ENCODE data around the gene ZCCHC14. TPM values are rescaled to one million over a fixed set of nuclear protein-coding genes. Genes with fewer than 3 reads are reported as not detected.

The ZCCHC14 gene
- total and polyA plus RNA-seq, 4 donors = 6.6 to 42.5 (median 27.8) TPM

DNA sequence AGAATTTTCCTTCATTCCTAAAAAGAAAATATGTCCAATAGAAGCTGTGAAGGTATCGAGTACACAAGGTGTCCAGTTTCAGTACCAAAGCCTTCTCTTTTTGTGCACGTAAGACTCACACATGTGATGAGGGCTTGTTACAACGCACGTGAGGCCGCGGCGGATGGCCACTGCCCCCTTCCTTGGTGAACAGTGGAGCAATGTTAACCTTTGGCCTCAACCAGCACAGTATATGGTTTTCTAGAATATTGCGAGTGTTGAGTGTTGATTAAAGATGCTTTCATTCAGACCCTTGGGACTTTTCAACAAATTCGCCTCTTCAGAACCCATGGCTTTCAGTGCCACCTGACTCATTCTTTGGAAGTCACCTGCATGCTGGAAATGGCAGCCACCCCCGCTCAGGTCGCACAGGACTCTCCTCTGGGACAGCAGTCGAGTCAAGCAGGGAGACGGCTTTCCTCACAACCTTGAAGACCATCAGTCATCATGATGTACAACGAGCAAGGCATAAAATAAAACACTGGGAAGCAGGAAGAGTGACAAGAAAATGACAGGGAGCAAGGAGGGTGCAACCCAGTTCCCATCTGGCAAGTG is 86.2 kb downstream of the ZCCHC14 start:
- H3K36me3 ChIP-seq (ENCODE audit: control insufficient read depth in 1 of 2, insufficient read depth in 2 of 2, low read length in 1 of 2) = peaks cover 7 to 9% of the 10 kb centered on the region in 2 donors
- H3K27ac ChIP-seq (ENCODE audit: low read depth in 1 of 2, low read length in 2 of 2) = no peak overlapping the region
- H3K4me3 ChIP-seq (ENCODE audit: low read length in 2 of 2) = no peak overlapping the region
- no peaks in the 10 kb centered on the region for H3K9me3 ChIP-seq (ENCODE audit: control insufficient read depth, low read length)
- no peak for ATAC-seq (ENCODE audit: low FRiP score)
- DNase-seq = no peak
- intact Hi-C loops (cut with DNase I) = no loop called here
- H3K4me1 ChIP-seq (ENCODE audit: control insufficient read depth in 1 of 2, insufficient read depth in 2 of 2, low read length in 2 of 2) = no peaks in the 10 kb centered on the region
- H3K27me3 ChIP-seq (ENCODE audit: control insufficient read depth in 1 of 2, insufficient read depth in 2 of 2, low read length in 1 of 2) = no peaks in the 10 kb centered on the region
- WGBS, 2 donors = 82 to 83% methylated on average over 14 of the region's 14 CpGs

GRCh38 chr16:87404764-87405625 is 87.8 kb downstream of the ZCCHC14 start:
- ATAC-seq (ENCODE audit: low FRiP score) = no peak
- peak in 1 of 2 donors; percentile 67 for DNase-seq
- Histone ChIP-seq H3K4me3 (ENCODE audit: low read length in 2 of 2) (no peak overlapping the region), H3K9me3 (ENCODE audit: control insufficient read depth, low read length) (no peaks in the 10 kb centered on the region), H3K27me3 (ENCODE audit: control insufficient read depth in 1 of 2, insufficient read depth in 2 of 2, low read length in 1 of 2) (no peaks in the 10 kb centered on the region), H3K4me1 (ENCODE audit: control insufficient read depth in 1 of 2, insufficient read depth in 2 of 2, low read length in 2 of 2) (no peaks in the 10 kb centered on the region), H3K36me3 (ENCODE audit: control insufficient read depth in 1 of 2, insufficient read depth in 2 of 2, low read length in 1 of 2) (peaks cover 6 to 7% of the 10 kb centered on the region in 2 donors), H3K27ac (ENCODE audit: low read depth in 1 of 2, low read length in 2 of 2) (no peak overlapping the region)
- intact Hi-C loops (cut with DNase I) = no loop called here
- 89 to 90% methylated on average over 19 of the region's 19 CpGs for WGBS, 2 donors

DNA sequence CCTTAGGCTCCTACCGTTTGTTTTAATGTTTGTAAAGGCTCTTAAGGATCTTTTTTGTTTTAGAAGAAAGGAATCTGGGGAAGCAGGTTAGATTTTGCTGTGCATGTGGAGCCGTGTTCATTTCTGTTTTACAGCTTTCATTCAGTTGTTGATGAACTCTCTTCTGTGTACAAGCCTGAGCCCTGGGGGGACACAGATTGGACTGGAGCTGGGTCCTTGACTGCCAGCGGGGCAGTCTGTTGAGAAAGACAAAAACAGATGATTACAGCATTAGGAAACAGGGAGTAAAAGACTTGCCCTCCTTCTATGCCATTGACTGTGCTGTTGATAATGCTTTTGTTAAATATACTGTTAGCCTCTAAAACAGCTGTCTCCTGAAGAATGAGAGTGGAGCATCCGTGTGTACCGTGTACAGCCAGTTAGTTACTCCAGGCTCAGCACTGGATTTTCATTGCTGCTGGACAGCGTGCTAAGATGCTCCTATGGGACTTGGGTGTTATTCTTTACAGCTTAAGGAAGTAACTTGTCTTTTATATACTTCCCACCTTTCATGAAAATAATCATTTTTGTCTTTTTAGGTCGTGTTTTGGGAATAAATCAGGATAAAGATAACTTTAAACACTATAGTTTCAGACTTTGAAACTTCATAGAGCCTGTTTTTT is 97.5 kb downstream of the ZCCHC14 start:
- WGBS, 2 donors = 63 to 65% methylated on average over 7 of the region's 7 CpGs
- no peak for DNase-seq
- Histone ChIP-seq H3K4me3 (ENCODE audit: low read length in 2 of 2) (no peak overlapping the region), H3K27ac (ENCODE audit: low read depth in 1 of 2, low read length in 2 of 2) (no peak overlapping the region), H3K36me3 (ENCODE audit: control insufficient read depth in 1 of 2, insufficient read depth in 2 of 2, low read length in 1 of 2) (no peaks in the 10 kb centered on the region), H3K9me3 (ENCODE audit: control insufficient read depth, low read length) (no peaks in the 10 kb centered on the region), H3K4me1 (ENCODE audit: control insufficient read depth in 1 of 2, insufficient read depth in 2 of 2, low read length in 2 of 2) (no peaks in the 10 kb centered on the region), H3K27me3 (ENCODE audit: control insufficient read depth in 1 of 2, insufficient read depth in 2 of 2, low read length in 1 of 2) (peaks cover 0 to 2% of the 10 kb centered on the region in 2 donors)
- ATAC-seq (ENCODE audit: low FRiP score) = no peak
- intact Hi-C loops (cut with DNase I) = loop anchor here in 1 of 2 donors (10.0 kb wide), 3 partner anchors 79 to 369 kb away; partner anchors contain the start of gene KLHDC4

- Histone ChIP-seq H3K4me1 (ENCODE audit: control insufficient read depth in 1 of 2, insufficient read depth in 2 of 2, low read length in 2 of 2) (no peaks in the 10 kb centered on the region), H3K27ac (ENCODE audit: low read depth in 1 of 2, low read length in 2 of 2) (no peak overlapping the region), H3K27me3 (ENCODE audit: control insufficient read depth in 1 of 2, insufficient read depth in 2 of 2, low read length in 1 of 2) (peaks cover 0 to 2% of the 10 kb centered on the region in 2 donors), H3K9me3 (ENCODE audit: control insufficient read depth, low read length) (no peaks in the 10 kb centered on the region), H3K4me3 (ENCODE audit: low read length in 2 of 2) (no peak overlapping the region), H3K36me3 (ENCODE audit: control insufficient read depth in 1 of 2, insufficient read depth in 2 of 2, low read length in 1 of 2) (no peaks in the 10 kb centered on the region)
- no peak for ATAC-seq (ENCODE audit: low FRiP score)
- 75% methylated on average over 6 of the region's 6 CpGs for WGBS, 2 donors
- DNase-seq = no peak
- intact Hi-C loops (cut with DNase I) = loop anchor here (1.0 to 10.0 kb wide), 5 partner anchors 81 to 371 kb away; partner anchors contain the start of gene KLHDC4 (in 1 of the 2)
Measured at GRCh38 chr16:87393680-87394055, 99.2 kb downstream of the ZCCHC14 start.

- Histone ChIP-seq H3K27me3 (ENCODE audit: control insufficient read depth in 1 of 2, insufficient read depth in 2 of 2, low read length in 1 of 2) (peaks cover 0 to 2% of the 10 kb centered on the region in 2 donors), H3K9me3 (ENCODE audit: control insufficient read depth, low read length) (no peaks in the 10 kb centered on the region), H3K4me1 (ENCODE audit: control insufficient read depth in 1 of 2, insufficient read depth in 2 of 2, low read length in 2 of 2) (peaks cover 0 to under 1% of the 10 kb centered on the region in 2 donors), H3K27ac (ENCODE audit: low read depth in 1 of 2, low read length in 2 of 2) (peak overlapping the region; percentile 48 to 78), H3K4me3 (ENCODE audit: low read length in 2 of 2) (peak overlapping the region; percentile 85 to 98), H3K36me3 (ENCODE audit: control insufficient read depth in 1 of 2, insufficient read depth in 2 of 2, low read length in 1 of 2) (no peaks in the 10 kb centered on the region)
- 0% methylated on average over 41 to 53 of the region's 53 CpGs for WGBS, 2 donors
- intact Hi-C loops (cut with DNase I) = loop anchor here (1.0 to 10.0 kb wide), 5 partner anchors 82 to 372 kb away; partner anchors contain the start of gene KLHDC4 (in 1 of the 2)
- peak; percentile 73 to 87 for DNase-seq
- no peak for ATAC-seq (ENCODE audit: low FRiP score)
Measured at GRCh38 chr16:87392821-87393679, 99.8 kb downstream of the ZCCHC14 start.

GRCh38 chr16:87391950-87392820 is 100.6 kb downstream of the ZCCHC14 start, which contains the start of gene MAP1LC3B:
Gene MAP1LC3B (plus strand): TSS chr16:87392336. CDS start chr16:87392428, 92 bp downstream.
- peak within 1 kb of the TSS; percentile 85 to 98 for H3K4me3 ChIP-seq (ENCODE audit: low read length in 2 of 2)
- WGBS, 2 donors = 0 to 1% methylated on average over 79 to 113 of the region's 113 CpGs
- H3K27ac ChIP-seq (ENCODE audit: low read depth in 1 of 2, low read length in 2 of 2) = peak within 1 kb of the TSS; percentile 67 to 94
- ATAC-seq (ENCODE audit: low FRiP score) = peak; percentile 97
- no peaks in the 10 kb centered on the region for H3K36me3 ChIP-seq (ENCODE audit: control insufficient read depth in 1 of 2, insufficient read depth in 2 of 2, low read length in 1 of 2)
- intact Hi-C loops (cut with DNase I) = loop anchor here (5.0 to 10.0 kb wide), 4 partner anchors 83 to 373 kb away; partner anchors contain the start of gene KLHDC4 (in 1 of the 2)
- peaks cover 0 to 2% of the 10 kb centered on the region in 2 donors for H3K27me3 ChIP-seq (ENCODE audit: control insufficient read depth in 1 of 2, insufficient read depth in 2 of 2, low read length in 1 of 2)
- H3K4me1 ChIP-seq (ENCODE audit: control insufficient read depth in 1 of 2, insufficient read depth in 2 of 2, low read length in 2 of 2) = peaks cover 0 to 4% of the 10 kb centered on the region in 2 donors
- H3K9me3 ChIP-seq (ENCODE audit: control insufficient read depth, low read length) = no peaks in the 10 kb centered on the region
- peak; percentile 97 to 98 for DNase-seq

DNA sequence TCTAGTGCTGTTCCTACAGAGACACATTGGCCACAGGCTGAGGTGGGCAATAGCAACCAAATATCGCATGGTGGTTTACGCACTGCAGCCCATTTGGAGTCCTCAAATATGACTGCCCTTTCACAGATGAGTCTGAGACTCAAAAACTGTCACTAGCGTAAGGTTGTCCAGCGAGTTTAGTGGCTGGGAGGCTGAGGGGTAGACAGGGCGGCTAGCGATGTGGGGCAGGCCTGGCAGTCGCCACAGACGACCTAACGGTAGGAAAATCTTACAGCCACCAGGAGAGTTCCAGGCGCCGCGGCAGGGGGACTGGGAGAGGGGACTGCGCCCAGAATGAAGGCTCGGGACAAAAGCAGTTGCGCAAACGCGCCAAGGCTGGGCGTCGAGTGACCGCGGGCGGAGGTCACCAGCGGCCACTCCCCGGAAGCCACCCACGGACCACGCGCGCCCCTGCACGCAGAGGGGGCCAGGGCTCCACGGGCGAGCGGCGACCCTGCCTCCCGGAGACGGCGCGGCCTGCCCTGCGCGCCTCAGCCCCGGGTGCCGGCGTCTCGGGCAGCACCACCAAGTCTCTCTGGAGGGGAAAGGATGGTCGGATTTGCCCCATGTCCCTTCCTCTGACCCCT is 101.4 kb downstream of the ZCCHC14 start:
- intact Hi-C loops (cut with DNase I) = loop anchor here (5.0 to 10.0 kb wide), 4 partner anchors 83 to 373 kb away; partner anchors contain the start of gene KLHDC4 (in 1 of the 2)
- Histone ChIP-seq H3K27me3 (ENCODE audit: control insufficient read depth in 1 of 2, insufficient read depth in 2 of 2, low read length in 1 of 2) (peaks cover 0 to 2% of the 10 kb centered on the region in 2 donors), H3K4me3 (ENCODE audit: low read length in 2 of 2) (peak overlapping the region; percentile 36 to 69), H3K27ac (ENCODE audit: low read depth in 1 of 2, low read length in 2 of 2) (peak overlapping the region; percentile 67 to 94), H3K9me3 (ENCODE audit: control insufficient read depth, low read length) (no peaks in the 10 kb centered on the region), H3K4me1 (ENCODE audit: control insufficient read depth in 1 of 2, insufficient read depth in 2 of 2, low read length in 2 of 2) (peaks cover 0 to 4% of the 10 kb centered on the region in 2 donors), H3K36me3 (ENCODE audit: control insufficient read depth in 1 of 2, insufficient read depth in 2 of 2, low read length in 1 of 2) (no peaks in the 10 kb centered on the region)
- WGBS, 2 donors = 6 to 7% methylated on average over 40 to 44 of the region's 44 CpGs
- ATAC-seq (ENCODE audit: low FRiP score) (peak; percentile 27), DNase-seq (peak; percentile 87 to 91)

All from aorta (tissue), 5 donors.